Central memory CD8-positive, alpha-beta T cell (primary cell): Measurements from ENCODE around the gene DLX5.

Source experiments
- ATAC-seq: fragments of 150-1000 bp; cut with Tn5 transposase; replicated peaks from 2 replicates; pipeline ENCODE4 v1.10.0; 2022; ENCODE audit warnings: mild to moderate bottlenecking, moderate FRiP score, moderate number of reproducible peaks; ENCODE audit not compliant: poor library complexity, severe bottlenecking; ENCODE audit errors: extremely low read depth
- DNase-seq, 2 donors: peaks; one replicate each; pipeline ENCODE4 v3.0.0; 2021; ENCODE audit warnings: low spot score in 2 of 2
- H3K27ac Mint-ChIP-seq: one replicate; pipeline ENCODE4 v1.8.0; 2022; ENCODE audit warnings: low read depth, mild to moderate bottlenecking, moderate library complexity, mixed read lengths
- H3K27me3 Mint-ChIP-seq: one replicate; pipeline ENCODE4 v1.8.0; 2022; ENCODE audit warnings: mixed read lengths
- H3K36me3 Mint-ChIP-seq: one replicate; pipeline ENCODE4 v1.8.0; 2022; ENCODE audit warnings: mild to moderate bottlenecking, moderate library complexity, mixed read lengths; ENCODE audit not compliant: insufficient read depth
- H3K4me1 Mint-ChIP-seq: one replicate; pipeline ENCODE4 v1.8.0; 2022; ENCODE audit warnings: mixed read lengths
- H3K4me3 Mint-ChIP-seq: one replicate; pipeline ENCODE4 v1.8.0; 2022; ENCODE audit warnings: mild to moderate bottlenecking, moderate library complexity, mixed read lengths
- H3K9me3 Mint-ChIP-seq: one replicate; pipeline ENCODE4 v1.8.0; 2022; ENCODE audit warnings: mixed read lengths

Gene DLX5

GRCh38 chr7:97022491-97023306 is 1.9 kb downstream of the DLX5 start:
- Mint-ChIP-seq H3K27ac (peak overlapping the region; percentile 50), H3K4me3 (no peak overlapping the region), H3K36me3 (peaks cover 2% of the 10 kb centered on the region), H3K27me3 (peaks cover 97% of the 10 kb centered on the region), H3K9me3 (no peaks in the 10 kb centered on the region), H3K4me1 (peaks cover 32% of the 10 kb centered on the region)
- DNase-seq (no peak), ATAC-seq (no peak)

GRCh38 chr7:97021747-97022490 is 2.7 kb downstream of the DLX5 start:
- H3K27me3 Mint-ChIP-seq, result peaks cover 97% of the 10 kb centered on the region
- H3K4me3 Mint-ChIP-seq, result no peak overlapping the region
- DNase-seq (no peak), ATAC-seq (no peak)
- peaks cover 3% of the 10 kb centered on the region for H3K36me3 Mint-ChIP-seq
- peaks cover 24% of the 10 kb centered on the region for H3K4me1 Mint-ChIP-seq
- no peaks in the 10 kb centered on the region for H3K9me3 Mint-ChIP-seq
- H3K27ac Mint-ChIP-seq, result peak overlapping the region; percentile 50

GRCh38 chr7:97020996-97021746 is 3.5 kb downstream of the DLX5 start:
- DNase-seq (no peak), ATAC-seq (no peak)
- no peaks in the 10 kb centered on the region for H3K9me3 Mint-ChIP-seq
- peaks cover 97% of the 10 kb centered on the region for H3K27me3 Mint-ChIP-seq
- H3K27ac Mint-ChIP-seq, result no peak overlapping the region
- no peak overlapping the region for H3K4me3 Mint-ChIP-seq
- H3K4me1 Mint-ChIP-seq, result peaks cover 16% of the 10 kb centered on the region
- peaks cover 5% of the 10 kb centered on the region for H3K36me3 Mint-ChIP-seq

- ATAC-seq (no peak), DNase-seq (no peak)
- H3K4me3 Mint-ChIP-seq, result no peak overlapping the region
- H3K4me1 Mint-ChIP-seq, result peaks cover 11% of the 10 kb centered on the region
- peaks cover 5% of the 10 kb centered on the region for H3K36me3 Mint-ChIP-seq
- no peaks in the 10 kb centered on the region for H3K9me3 Mint-ChIP-seq
- peaks cover 97% of the 10 kb centered on the region for H3K27me3 Mint-ChIP-seq
- no peak overlapping the region for H3K27ac Mint-ChIP-seq
These were observed 4.0 kb downstream of the DLX5 start for GRCh38 chr7:97020601-97020995.

DNA sequence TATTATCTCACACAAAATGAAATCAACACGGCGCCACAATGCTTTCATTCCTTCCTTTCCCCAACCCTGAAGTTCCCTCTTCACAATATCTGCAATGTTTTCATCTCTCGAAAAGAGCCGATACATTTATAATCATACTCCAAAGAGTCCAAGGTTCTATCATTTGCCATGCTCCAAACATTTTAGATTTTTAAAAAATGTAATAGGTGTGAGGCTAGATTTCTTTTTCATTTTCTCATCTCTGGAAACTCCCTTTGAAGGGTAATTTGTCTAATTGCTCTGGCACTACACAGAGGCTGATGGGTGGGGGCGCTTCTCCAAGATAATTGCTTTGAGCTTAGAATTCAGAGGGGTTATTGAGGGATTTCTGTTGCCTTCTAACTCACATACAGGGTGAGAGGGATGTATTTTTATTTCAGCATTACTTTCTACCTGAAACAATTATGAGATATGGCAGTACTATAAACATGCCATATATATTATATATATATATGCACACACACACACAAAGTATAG is 4.9 kb downstream of the DLX5 start:
- Mint-ChIP-seq H3K4me3 (no peak overlapping the region), H3K4me1 (peaks cover 9% of the 10 kb centered on the region)

DNA sequence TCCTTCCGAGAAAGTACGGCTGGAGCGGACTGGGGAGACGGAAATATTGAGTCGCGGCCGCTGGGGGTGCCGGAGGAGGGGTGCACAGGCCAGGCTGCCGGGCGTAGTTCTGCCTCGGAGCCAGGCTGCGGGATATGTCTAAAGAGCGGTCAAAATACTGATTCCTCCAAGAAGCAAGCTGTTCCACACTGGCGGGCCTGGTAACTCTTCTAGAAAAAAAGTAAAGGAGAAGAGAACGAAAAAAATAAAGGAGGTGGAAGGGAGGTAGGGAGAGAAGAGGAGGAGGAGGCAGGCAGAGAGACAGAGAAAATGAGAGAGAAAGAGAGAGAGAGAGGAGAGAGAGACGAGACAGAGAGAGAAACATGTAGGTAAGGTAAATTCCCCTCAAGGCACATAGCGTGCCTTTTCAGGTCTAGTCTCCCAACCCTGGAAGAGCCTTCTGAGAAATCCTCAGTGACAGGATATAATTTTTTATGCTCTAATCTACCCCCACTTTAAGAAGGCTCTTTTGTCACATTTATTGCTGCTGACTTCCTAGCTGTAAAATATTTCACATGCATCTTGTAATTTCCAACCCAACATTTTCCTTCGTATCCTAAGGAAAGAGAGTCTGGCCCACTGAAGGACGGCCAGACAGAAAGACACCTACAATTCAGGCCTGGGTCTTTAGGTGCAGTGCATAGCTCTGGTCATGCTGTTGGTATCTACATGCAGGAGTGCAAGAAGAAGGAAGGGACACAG is 5.7 kb downstream of the DLX5 start:
- ATAC-seq (no peak), DNase-seq (no peak)
- Mint-ChIP-seq H3K4me1 (peaks cover 1% of the 10 kb centered on the region), H3K27me3 (peaks cover 97% of the 10 kb centered on the region), H3K27ac (no peak overlapping the region), H3K9me3 (no peaks in the 10 kb centered on the region), H3K4me3 (no peak overlapping the region), H3K36me3 (peaks cover 3% of the 10 kb centered on the region)

More for the DNA sequence above, 4.9 kb downstream of the DLX5 start:
- no peaks in the 10 kb centered on the region for H3K9me3 Mint-ChIP-seq
- DNase-seq, result no peak
- H3K36me3 Mint-ChIP-seq, result peaks cover 5% of the 10 kb centered on the region
- no peak for ATAC-seq
- peaks cover 97% of the 10 kb centered on the region for H3K27me3 Mint-ChIP-seq
- no peak overlapping the region for H3K27ac Mint-ChIP-seq

DNA sequence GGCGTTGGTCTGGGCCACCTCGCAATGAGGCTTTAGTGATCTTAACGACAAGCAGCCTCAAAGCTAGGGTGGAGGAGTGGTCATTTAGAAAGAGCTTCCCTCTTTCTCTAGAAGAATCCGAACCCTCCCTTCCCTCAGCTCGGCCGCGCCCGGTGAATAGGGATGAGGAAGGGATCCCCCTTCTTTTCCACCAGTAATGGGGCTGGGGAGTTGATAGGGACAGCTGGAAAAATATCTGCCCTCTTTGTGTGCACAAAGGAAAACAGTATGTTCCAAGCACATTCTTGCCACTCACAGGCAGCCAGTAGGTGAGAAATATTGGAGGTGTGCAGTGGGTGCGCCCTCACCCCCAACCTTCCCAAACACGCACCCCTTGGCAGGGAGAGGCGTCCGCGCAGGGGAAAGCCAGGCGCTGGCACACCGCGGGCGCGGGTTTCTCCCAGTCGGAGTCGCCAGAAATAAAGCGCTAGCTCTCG is 6.5 kb downstream of the DLX5 start:
- H3K27me3 Mint-ChIP-seq, result peaks cover 97% of the 10 kb centered on the region
- no peak for DNase-seq
- ATAC-seq, result no peak
- no peaks in the 10 kb centered on the region for H3K9me3 Mint-ChIP-seq
- H3K27ac Mint-ChIP-seq, result no peak overlapping the region
- peaks cover 3% of the 10 kb centered on the region for H3K36me3 Mint-ChIP-seq
- H3K4me1 Mint-ChIP-seq, result no peaks in the 10 kb centered on the region
- H3K4me3 Mint-ChIP-seq, result no peak overlapping the region

GRCh38 chr7:97017192-97018125 is 7.2 kb downstream of the DLX5 start:
- ATAC-seq (no peak), DNase-seq (no peak)
- no peaks in the 10 kb centered on the region for H3K9me3 Mint-ChIP-seq
- H3K4me3 Mint-ChIP-seq, result no peak overlapping the region
- H3K36me3 Mint-ChIP-seq, result peaks cover 3% of the 10 kb centered on the region
- no peaks in the 10 kb centered on the region for H3K4me1 Mint-ChIP-seq
- peaks cover 97% of the 10 kb centered on the region for H3K27me3 Mint-ChIP-seq
- no peak overlapping the region for H3K27ac Mint-ChIP-seq

- Mint-ChIP-seq H3K36me3 (peaks cover 5% of the 10 kb centered on the region), H3K4me1 (no peaks in the 10 kb centered on the region), H3K9me3 (no peaks in the 10 kb centered on the region), H3K27me3 (peaks cover 97% of the 10 kb centered on the region), H3K27ac (no peak overlapping the region), H3K4me3 (no peak overlapping the region)
- DNase-seq (no peak), ATAC-seq (no peak)
These were observed 8.0 kb downstream of the DLX5 start for GRCh38 chr7:97016381-97017191.

DNA sequence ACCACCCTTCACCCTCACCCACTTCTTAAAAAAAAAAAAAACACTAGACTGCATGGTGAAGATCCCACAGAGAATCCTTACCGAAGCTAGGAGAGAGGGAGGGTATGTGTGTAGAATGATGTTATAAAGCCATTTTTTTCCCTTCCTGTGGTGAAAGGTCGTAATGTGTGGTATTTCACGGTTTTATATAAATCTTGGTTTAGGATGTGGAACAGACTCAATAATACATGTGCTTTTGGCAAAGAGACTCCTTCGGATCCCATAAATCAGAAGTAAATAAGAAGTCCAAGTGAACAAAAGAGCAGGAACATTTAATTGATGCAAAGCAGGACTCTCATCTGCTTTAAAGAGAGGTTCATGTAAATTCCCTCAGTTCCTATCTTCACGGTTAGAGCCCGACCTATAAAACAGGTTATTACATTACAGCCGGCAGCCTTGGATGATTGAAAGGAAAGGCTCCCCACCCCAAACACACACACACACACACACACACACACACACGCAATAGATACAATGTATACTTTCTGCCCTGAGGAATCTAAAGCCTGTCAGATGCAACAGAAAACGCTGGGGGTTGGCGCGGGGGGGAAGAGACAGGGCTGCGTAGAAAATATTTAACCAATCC is 8.8 kb downstream of the DLX5 start:
- no peak for DNase-seq
- Mint-ChIP-seq H3K9me3 (no peaks in the 10 kb centered on the region), H3K4me3 (no peak overlapping the region), H3K27ac (no peak overlapping the region), H3K27me3 (peaks cover 100% of the 10 kb centered on the region), H3K36me3 (peaks cover 5% of the 10 kb centered on the region), H3K4me1 (no peaks in the 10 kb centered on the region)
- ATAC-seq, result no peak
